ENCODE data around the gene ACTG2.
"Not testable (repeated sequence)": the region's sequence is repeated elsewhere in the genome, so short reads cannot be mapped to it uniquely, and the experiment has no call there.

The ACTG2 gene

GRCh38 chr2:73886357-73886756 is 6.5 kb upstream of the ACTG2 start:
- no peak overlapping the region for H3K27ac ChIP-seq
- TF ChIP-seq ZFX (IDR thresholded peaks at IDR 0.05) (no peak), CTCF (conservative IDR thresholded peaks at IDR 0.05) (no peak)

GRCh38 chr2:73887596-73888353 is 5.0 kb upstream of the ACTG2 start:
- not testable (repeated sequence) for H3K27ac ChIP-seq

DNA sequence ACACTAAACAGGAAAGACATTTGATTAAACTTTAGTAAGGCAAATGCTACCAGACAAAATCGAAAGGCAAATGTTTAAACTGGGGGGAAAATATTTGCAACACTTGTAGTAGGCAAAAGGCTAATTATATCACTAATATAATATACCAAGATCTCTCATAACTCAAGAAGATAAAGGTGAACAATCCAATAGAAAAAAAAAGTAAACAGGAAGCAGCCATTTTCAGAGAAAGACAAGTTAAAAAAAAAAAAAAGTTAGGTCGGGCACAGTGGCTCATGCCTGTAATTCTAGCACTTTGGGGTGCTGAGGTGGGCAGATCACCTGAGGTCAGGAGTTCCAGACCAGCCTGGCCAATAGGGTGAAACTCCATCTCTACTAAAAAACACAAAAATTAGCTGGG is 4.4 kb upstream of the ACTG2 start:
- TF ChIP-seq ZFX (IDR thresholded peaks at IDR 0.05): no peak
- no peak for TF ChIP-seq CTCF (conservative IDR thresholded peaks at IDR 0.05)
- H3K27ac ChIP-seq: no peak overlapping the region

- no peak overlapping the region for H3K27ac ChIP-seq
- TF ChIP-seq CTCF (conservative IDR thresholded peaks at IDR 0.05) (no peak), ZFX (IDR thresholded peaks at IDR 0.05) (no peak)
These were observed 3.6 kb upstream of the ACTG2 start for GRCh38 chr2:73889206-73889605.

DNA sequence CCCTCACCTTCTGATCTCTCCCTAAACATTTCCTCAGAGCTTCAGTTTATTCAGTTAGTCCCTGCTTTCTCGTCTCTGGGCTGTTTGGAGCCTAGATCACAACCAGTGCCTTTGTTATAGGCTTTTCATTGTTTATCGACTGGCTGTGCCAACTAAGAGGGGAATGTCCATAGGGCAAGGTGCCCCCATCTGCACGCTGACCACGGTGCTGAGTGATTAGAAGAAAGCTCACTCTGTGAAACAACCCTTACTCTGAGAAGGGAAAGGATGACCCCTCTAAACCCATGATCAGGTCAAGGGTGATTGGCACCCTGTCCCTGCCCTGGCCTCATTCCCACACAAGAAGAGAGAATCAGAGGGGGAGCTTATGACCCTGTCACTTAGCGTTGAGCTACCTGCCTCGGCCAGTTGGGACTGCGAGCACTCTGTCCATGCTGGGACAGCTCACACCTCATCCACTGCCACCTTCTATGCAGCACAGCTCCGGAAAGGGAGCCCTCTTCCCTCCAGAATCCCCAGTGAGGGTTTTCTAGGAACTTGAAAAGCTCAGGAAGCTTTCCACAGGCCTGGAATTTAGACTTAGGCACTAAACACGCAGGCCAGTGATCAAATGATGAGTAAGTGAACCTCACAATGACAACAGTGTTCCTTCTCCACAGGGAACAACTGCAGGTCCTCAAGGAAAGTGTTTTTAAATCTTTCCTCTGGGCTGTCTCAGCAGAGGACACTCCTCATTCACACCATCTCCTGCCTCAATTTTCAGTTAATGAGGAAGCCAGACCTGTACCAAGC is 2.3 kb upstream of the ACTG2 start:
- no peak for TF ChIP-seq ZFX (IDR thresholded peaks at IDR 0.05)
- H3K27ac ChIP-seq: no peak overlapping the region

GRCh38 chr2:73891276-73891901 is 1.4 kb upstream of the ACTG2 start:
- no peak overlapping the region for H3K27ac ChIP-seq
- TF ChIP-seq ZFX (IDR thresholded peaks at IDR 0.05) (no peak), CTCF (conservative IDR thresholded peaks at IDR 0.05) (no peak)

GRCh38 chr2:73893764-73894474 is 1.1 kb downstream of the ACTG2 start:
- H3K27ac ChIP-seq: no peak overlapping the region
- TF ChIP-seq ZFX (IDR thresholded peaks at IDR 0.05) (no peak), CTCF (conservative IDR thresholded peaks at IDR 0.05) (no peak)

DNA sequence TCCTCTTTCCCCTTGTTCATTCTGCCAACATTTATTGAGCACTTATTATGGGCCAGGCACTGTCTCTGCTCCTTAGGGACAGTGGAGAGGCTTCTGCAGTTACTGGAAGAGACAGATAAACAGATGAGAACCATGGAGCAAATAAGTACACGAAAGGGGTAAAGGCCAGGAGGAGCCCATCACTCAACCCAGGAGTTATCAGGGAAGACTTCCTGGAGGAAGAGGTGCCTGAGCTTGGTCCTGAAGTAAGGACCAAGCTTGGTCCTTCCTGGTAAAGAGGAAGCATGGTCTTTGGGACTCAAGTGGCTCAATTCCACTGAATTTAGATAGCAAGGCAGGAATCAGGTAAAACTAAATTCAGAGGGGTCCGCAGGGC is 1.7 kb downstream of the ACTG2 start:
- no peak overlapping the region for H3K27ac ChIP-seq

More for the DNA sequence above, 1.7 kb downstream of the ACTG2 start:
- TF ChIP-seq ZFX (IDR thresholded peaks at IDR 0.05) (no peak), CTCF (conservative IDR thresholded peaks at IDR 0.05) (no peak)

Measured in C4-2B (cell line).